Neuronal stem cell (in vitro differentiated cells): ENCODE results near the gene PDLIM5.

Source experiments
- DNase-seq: peaks from one replicate; pipeline ENCODE4 v3.0.0-alpha.2; 2013; ENCODE audit warnings: low spot score
- H2AFZ ChIP-seq: one replicate; pipeline ENCODE4 v1.6.1; 2013; ENCODE audit warnings: mild to moderate bottlenecking, low read length, inconsistent platforms
- H2AK5ac ChIP-seq: 2 replicates; pipeline ENCODE4 v1.6.1; 2013; ENCODE audit warnings: low read depth, mild to moderate bottlenecking, inconsistent platforms, low read length, moderate library complexity, mixed read lengths
- H2BK120ac ChIP-seq: 2 replicates; pipeline ENCODE4 v1.6.1; 2013; ENCODE audit warnings: low read depth, mild to moderate bottlenecking, inconsistent platforms, low read length, moderate library complexity, mixed read lengths
- H2BK12ac ChIP-seq: one replicate; pipeline ENCODE4 v1.6.1; 2013; ENCODE audit warnings: low read length, inconsistent platforms
- H2BK15ac ChIP-seq: 2 replicates; pipeline ENCODE4 v1.6.1; 2013; ENCODE audit warnings: mild to moderate bottlenecking, low read length, inconsistent platforms, mixed read lengths
- H2BK5ac ChIP-seq: one replicate; pipeline ENCODE4 v1.6.1; 2013; ENCODE audit warnings: inconsistent platforms, mild to moderate bottlenecking, low read length, moderate library complexity
- H3K14ac ChIP-seq: one replicate; pipeline ENCODE4 v1.6.1; 2013; ENCODE audit warnings: low read length, inconsistent platforms
- H3K18ac ChIP-seq: 2 replicates; pipeline ENCODE4 v1.6.1; 2013; ENCODE audit warnings: low read length, inconsistent platforms
- H3K23ac ChIP-seq: 2 replicates; pipeline ENCODE4 v1.6.1; 2013; ENCODE audit warnings: low read depth, mild to moderate bottlenecking, mixed read lengths, low read length, inconsistent platforms; ENCODE audit not compliant: poor library complexity
- H3K27ac ChIP-seq: replicated peaks from 3 replicates; pipeline ENCODE4 v1.5.1; 2013; ENCODE audit warnings: low read length, inconsistent platforms
- H3K27me3 ChIP-seq, 3 experiments: 2 replicates each; pipeline ENCODE4 v1.6.1; 2013; ENCODE audit warnings: low read length in 3 of 3, mild to moderate bottlenecking in 2 of 3, inconsistent platforms in 1 of 3, low read depth in 1 of 3, mixed read lengths in 1 of 3, moderate library complexity in 1 of 3; ENCODE audit not compliant: control insufficient read depth in 3 of 3, insufficient read depth in 3 of 3
- H3K36me3 ChIP-seq, 2 donors: replicated peaks in 1 of 2; 2 replicates each; pipeline ENCODE4 v1.6.1; 2013; ENCODE audit warnings: low read length in 2 of 2; ENCODE audit not compliant: control insufficient read depth in 2 of 2, insufficient read depth in 2 of 2
- H3K4ac ChIP-seq: 2 replicates; pipeline ENCODE4 v1.6.1; 2013; ENCODE audit warnings: inconsistent platforms, mild to moderate bottlenecking, low read length, moderate library complexity
- H3K4me1 ChIP-seq, 2 donors: 1 replicate in 1 of 2; 2 replicates in 1 of 2; pipeline ENCODE4 v1.6.1; 2013; ENCODE audit warnings: low read length in 2 of 2, low read depth in 1 of 2; ENCODE audit not compliant: control insufficient read depth in 2 of 2, insufficient read depth in 1 of 2
- H3K4me2 ChIP-seq: one replicate; pipeline ENCODE4 v1.6.1; 2013; ENCODE audit warnings: mild to moderate bottlenecking, low read length, inconsistent platforms; ENCODE audit not compliant: insufficient read depth, poor library complexity, severe bottlenecking
- H3K4me3 ChIP-seq, 2 donors: 2 replicates each; pipeline ENCODE4 v1.5.1; 2013; ENCODE audit warnings: low read length in 2 of 2, mild to moderate bottlenecking in 2 of 2, inconsistent platforms in 1 of 2, moderate library complexity in 1 of 2
- H3K79me1 ChIP-seq: one replicate; pipeline ENCODE4 v1.6.1; 2013; ENCODE audit warnings: low read depth, mild to moderate bottlenecking, inconsistent platforms, low read length, moderate library complexity
- H3K9ac ChIP-seq: one replicate; pipeline ENCODE4 v1.6.1; 2013; ENCODE audit warnings: mild to moderate bottlenecking, low read depth, low read length, inconsistent platforms; ENCODE audit not compliant: poor library complexity
- H3K9me3 ChIP-seq, 2 donors: replicated peaks in 1 of 2; 2 replicates each; pipeline versions ENCODE3 to v1.6.1; 2013; ENCODE audit warnings: low read length in 2 of 2, mild to moderate bottlenecking in 2 of 2, inconsistent platforms in 1 of 2, low read depth in 1 of 2, mixed read lengths in 1 of 2, moderate library complexity in 1 of 2; ENCODE audit not compliant: control insufficient read depth in 2 of 2, insufficient read depth in 1 of 2
- H4K8ac ChIP-seq: one replicate; pipeline ENCODE4 v1.6.1; 2013; ENCODE audit warnings: low read depth, mild to moderate bottlenecking, inconsistent platforms, low read length, moderate library complexity
- H4K91ac ChIP-seq: one replicate; pipeline ENCODE4 v1.6.1; 2013; ENCODE audit warnings: low read length, low read depth, mild to moderate bottlenecking, inconsistent platforms; ENCODE audit not compliant: poor library complexity
- WGBS, 2 donors: extraction: QIAGEN DNeasy Blood & Tissue Kit; methylation state at CpG; one replicate each; pipeline ENCODE4 v1.1.7; 2013; ENCODE audit warnings: missing lambda C conversion rate in 2 of 2, mixed read lengths in 1 of 2; ENCODE audit not compliant: insufficient read length in 2 of 2, insufficient replicate concordance in 1 of 2; ENCODE audit errors: extremely low coverage in 2 of 2; 5-methylcytosine and 5-hydroxymethylcytosine counted together

Gene PDLIM5

GRCh38 chr4:94636004-94636403, 184.3 kb downstream of the PDLIM5 start:
- H3K27ac ChIP-seq: no peak overlapping the region
- H3K14ac ChIP-seq: no peak overlapping the region
- no peak overlapping the region for H3K18ac ChIP-seq
- no peak overlapping the region for H3K4me3 ChIP-seq
- H3K9me3 ChIP-seq: no peaks in the 10 kb centered on the region
- no peak overlapping the region for H3K4ac ChIP-seq
- H2AFZ ChIP-seq: no peak overlapping the region
- H4K91ac ChIP-seq: no peak overlapping the region
- no CpG with 5 or more reads among the region's 2 CpGs for WGBS, 2 donors
- no peak overlapping the region for H3K23ac ChIP-seq
- H3K4me2 ChIP-seq: no peak overlapping the region
- H3K36me3 ChIP-seq: peaks cover 1 to 12% of the 10 kb centered on the region in 2 donors
- no peaks in the 10 kb centered on the region for H3K79me1 ChIP-seq
- DNase-seq: no peak
- H2AK5ac ChIP-seq: no peak overlapping the region
- no peak overlapping the region for H3K9ac ChIP-seq
- no peak overlapping the region for H2BK5ac ChIP-seq
- no peak overlapping the region for H2BK120ac ChIP-seq
- no peaks in the 10 kb centered on the region for H3K27me3 ChIP-seq
- H2BK15ac ChIP-seq: no peak overlapping the region
- no peak overlapping the region for H2BK12ac ChIP-seq
- H4K8ac ChIP-seq: no peak overlapping the region
- H3K4me1 ChIP-seq: peaks cover 4 to 7% of the 10 kb centered on the region in 2 donors

- no peaks in the 10 kb centered on the region for H3K4me1 ChIP-seq
- H3K27me3 ChIP-seq: no peaks in the 10 kb centered on the region
- no peak for DNase-seq
- no peak overlapping the region for H3K4ac ChIP-seq
- no peak overlapping the region for H2BK120ac ChIP-seq
- WGBS, 2 donors: no CpG with 5 or more reads among the region's 2 CpGs
- H3K4me3 ChIP-seq: no peak overlapping the region
- peaks cover 1 to 17% of the 10 kb centered on the region in 2 donors for H3K36me3 ChIP-seq
- H3K79me1 ChIP-seq: no peaks in the 10 kb centered on the region
- no peak overlapping the region for H4K91ac ChIP-seq
- no peak overlapping the region for H3K27ac ChIP-seq
- no peak overlapping the region for H3K23ac ChIP-seq
- no peak overlapping the region for H3K4me2 ChIP-seq
- H2AFZ ChIP-seq: no peak overlapping the region
- no peak overlapping the region for H3K9ac ChIP-seq
- no peak overlapping the region for H2BK5ac ChIP-seq
- no peak overlapping the region for H2BK15ac ChIP-seq
- H4K8ac ChIP-seq: no peak overlapping the region
- H2BK12ac ChIP-seq: no peak overlapping the region
- no peak overlapping the region for H3K18ac ChIP-seq
- H3K9me3 ChIP-seq: no peaks in the 10 kb centered on the region
- no peak overlapping the region for H2AK5ac ChIP-seq
- no peak overlapping the region for H3K14ac ChIP-seq
Measured at GRCh38 chr4:94639298-94639697, 187.6 kb downstream of the PDLIM5 start.

- H3K4ac ChIP-seq: no peak overlapping the region
- no peak overlapping the region for H3K4me3 ChIP-seq
- no peak overlapping the region for H4K91ac ChIP-seq
- H3K9me3 ChIP-seq: no peaks in the 10 kb centered on the region
- H2AFZ ChIP-seq: no peak overlapping the region
- H2AK5ac ChIP-seq: no peak overlapping the region
- H2BK12ac ChIP-seq: no peak overlapping the region
- H3K4me2 ChIP-seq: no peak overlapping the region
- no peak overlapping the region for H3K9ac ChIP-seq
- whole genome bisulfite sequencing, 2 donors: no CpG with 5 or more reads among the region's 4 CpGs
- H3K4me1 ChIP-seq: no peaks in the 10 kb centered on the region
- no peaks in the 10 kb centered on the region for H3K79me1 ChIP-seq
- no peak for DNase-seq
- H3K18ac ChIP-seq: no peak overlapping the region
- H2BK5ac ChIP-seq: no peak overlapping the region
- no peak overlapping the region for H2BK15ac ChIP-seq
- no peak overlapping the region for H3K23ac ChIP-seq
- H3K27ac ChIP-seq: no peak overlapping the region
- no peaks in the 10 kb centered on the region for H3K27me3 ChIP-seq
- no peak overlapping the region for H4K8ac ChIP-seq
- H3K14ac ChIP-seq: no peak overlapping the region
- H3K36me3 ChIP-seq: peaks cover 1 to 17% of the 10 kb centered on the region in 2 donors
- no peak overlapping the region for H2BK120ac ChIP-seq
Measured at GRCh38 chr4:94640151-94640550, 188.4 kb downstream of the PDLIM5 start.

GRCh38 chr4:94641702-94642560, 190.2 kb downstream of the PDLIM5 start:
- H2BK12ac ChIP-seq: no peak overlapping the region
- no peak overlapping the region for H3K4me3 ChIP-seq
- H3K27me3 ChIP-seq: no peaks in the 10 kb centered on the region
- no peak overlapping the region for H3K4me2 ChIP-seq
- no peak overlapping the region for H3K4ac ChIP-seq
- H2BK5ac ChIP-seq: no peak overlapping the region
- H2AK5ac ChIP-seq: no peak overlapping the region
- no peak overlapping the region for H4K91ac ChIP-seq
- no peaks in the 10 kb centered on the region for H3K4me1 ChIP-seq
- H3K79me1 ChIP-seq: no peaks in the 10 kb centered on the region
- no peaks in the 10 kb centered on the region for H3K9me3 ChIP-seq
- no peak for DNase-seq
- no peak overlapping the region for H3K14ac ChIP-seq
- H3K36me3 ChIP-seq: peaks cover 1 to 28% of the 10 kb centered on the region in 2 donors
- H2BK15ac ChIP-seq: no peak overlapping the region
- H2BK120ac ChIP-seq: no peak overlapping the region
- H3K23ac ChIP-seq: no peak overlapping the region
- H3K9ac ChIP-seq: no peak overlapping the region
- no peak overlapping the region for H2AFZ ChIP-seq
- no CpG with 5 or more reads among the region's 3 CpGs for WGBS, 2 donors
- no peak overlapping the region for H4K8ac ChIP-seq
- H3K18ac ChIP-seq: no peak overlapping the region
- no peak overlapping the region for H3K27ac ChIP-seq
